Measurements from ENCODE around the gene LRBA. TPM values are rescaled to one million over a fixed set of nuclear protein-coding genes. Genes with fewer than 3 reads are reported as not detected.
"Not testable (repeated sequence)": the region's sequence is repeated elsewhere in the genome, so short reads cannot be mapped to it uniquely, and the experiment has no call there.

Gene LRBA, protein sequence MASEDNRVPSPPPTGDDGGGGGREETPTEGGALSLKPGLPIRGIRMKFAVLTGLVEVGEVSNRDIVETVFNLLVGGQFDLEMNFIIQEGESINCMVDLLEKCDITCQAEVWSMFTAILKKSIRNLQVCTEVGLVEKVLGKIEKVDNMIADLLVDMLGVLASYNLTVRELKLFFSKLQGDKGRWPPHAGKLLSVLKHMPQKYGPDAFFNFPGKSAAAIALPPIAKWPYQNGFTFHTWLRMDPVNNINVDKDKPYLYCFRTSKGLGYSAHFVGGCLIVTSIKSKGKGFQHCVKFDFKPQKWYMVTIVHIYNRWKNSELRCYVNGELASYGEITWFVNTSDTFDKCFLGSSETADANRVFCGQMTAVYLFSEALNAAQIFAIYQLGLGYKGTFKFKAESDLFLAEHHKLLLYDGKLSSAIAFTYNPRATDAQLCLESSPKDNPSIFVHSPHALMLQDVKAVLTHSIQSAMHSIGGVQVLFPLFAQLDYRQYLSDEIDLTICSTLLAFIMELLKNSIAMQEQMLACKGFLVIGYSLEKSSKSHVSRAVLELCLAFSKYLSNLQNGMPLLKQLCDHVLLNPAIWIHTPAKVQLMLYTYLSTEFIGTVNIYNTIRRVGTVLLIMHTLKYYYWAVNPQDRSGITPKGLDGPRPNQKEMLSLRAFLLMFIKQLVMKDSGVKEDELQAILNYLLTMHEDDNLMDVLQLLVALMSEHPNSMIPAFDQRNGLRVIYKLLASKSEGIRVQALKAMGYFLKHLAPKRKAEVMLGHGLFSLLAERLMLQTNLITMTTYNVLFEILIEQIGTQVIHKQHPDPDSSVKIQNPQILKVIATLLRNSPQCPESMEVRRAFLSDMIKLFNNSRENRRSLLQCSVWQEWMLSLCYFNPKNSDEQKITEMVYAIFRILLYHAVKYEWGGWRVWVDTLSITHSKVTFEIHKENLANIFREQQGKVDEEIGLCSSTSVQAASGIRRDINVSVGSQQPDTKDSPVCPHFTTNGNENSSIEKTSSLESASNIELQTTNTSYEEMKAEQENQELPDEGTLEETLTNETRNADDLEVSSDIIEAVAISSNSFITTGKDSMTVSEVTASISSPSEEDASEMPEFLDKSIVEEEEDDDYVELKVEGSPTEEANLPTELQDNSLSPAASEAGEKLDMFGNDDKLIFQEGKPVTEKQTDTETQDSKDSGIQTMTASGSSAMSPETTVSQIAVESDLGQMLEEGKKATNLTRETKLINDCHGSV (N-terminal part only)
- 25.9 and 27.4 TPM in 2 replicates for total RNA-seq (2014; rRNA removed; shearing (Covaris generic))

DNA sequence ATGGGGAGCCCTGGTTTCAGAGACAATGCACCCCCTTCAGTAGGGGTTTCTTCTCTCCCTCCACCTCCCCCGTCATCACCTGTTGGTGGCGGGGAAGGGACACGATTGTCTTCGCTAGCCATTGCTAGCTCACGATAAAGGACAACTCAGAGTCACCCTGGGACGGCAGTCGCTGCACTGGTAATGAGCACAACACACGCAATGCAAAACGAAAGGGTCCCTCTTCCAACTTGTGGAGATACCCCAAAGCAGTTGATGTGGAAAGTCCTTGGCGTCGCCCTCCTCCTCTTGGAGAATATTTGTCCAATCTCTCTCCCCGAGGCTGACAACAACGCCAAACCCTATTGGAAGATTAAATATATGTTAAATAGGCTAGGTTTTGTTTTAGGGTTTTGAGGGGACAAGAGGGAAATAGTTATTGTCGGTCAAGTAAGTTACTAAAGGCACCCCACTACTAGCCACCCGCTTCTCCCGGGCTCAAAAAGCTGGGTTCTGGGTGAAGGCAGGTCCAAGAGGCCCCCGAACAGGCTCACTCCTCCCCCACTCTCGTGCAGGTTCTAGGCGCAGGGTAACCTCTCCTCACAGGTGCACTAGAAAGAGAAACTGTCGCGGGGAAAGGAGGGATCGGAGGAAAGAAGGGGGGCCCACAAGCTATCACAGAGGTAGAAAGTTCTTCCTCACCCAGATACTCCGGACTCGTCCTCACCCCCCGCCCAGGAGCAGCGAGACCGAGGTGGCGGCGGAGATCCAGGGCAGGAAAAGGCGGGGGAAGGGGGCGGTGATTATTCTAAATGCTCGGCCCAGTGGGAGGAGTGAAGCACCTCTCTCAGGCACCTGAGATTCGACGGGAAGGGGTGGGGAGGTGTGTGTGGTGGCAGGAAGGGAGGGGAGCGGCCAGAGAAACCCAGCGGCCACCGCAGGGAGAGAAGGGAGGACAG lies at the start of gene LRBA:
Gene LRBA (minus strand): TSS at position 764 of the 938 bp plus-strand sequence. CDS start 642 bp downstream, at position 122.
- peak; percentile 68 for DNase-seq (ENCODE audit: low spot score)

DNA sequence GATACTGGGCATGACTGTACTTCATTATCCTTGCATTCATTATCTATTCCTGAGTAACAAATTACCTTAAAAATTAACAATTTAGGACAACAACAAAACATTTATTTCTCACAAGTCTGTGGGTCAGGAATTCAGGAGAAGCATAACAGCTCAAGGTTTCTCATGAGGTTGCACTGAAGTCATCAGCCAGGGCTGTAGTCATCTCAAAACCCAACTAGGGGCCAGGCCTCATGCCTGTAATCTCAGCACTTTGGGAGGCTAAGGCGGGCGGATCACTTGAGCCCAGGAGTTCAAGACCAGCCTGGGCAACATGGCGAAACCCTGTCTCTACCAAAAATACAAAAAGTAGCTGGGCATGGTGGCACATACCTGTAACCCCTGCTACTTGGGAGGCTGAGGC lies 48.1 kb upstream of the LRBA start:
- DNase-seq (ENCODE audit: low spot score): not testable (repeated sequence)

DNA sequence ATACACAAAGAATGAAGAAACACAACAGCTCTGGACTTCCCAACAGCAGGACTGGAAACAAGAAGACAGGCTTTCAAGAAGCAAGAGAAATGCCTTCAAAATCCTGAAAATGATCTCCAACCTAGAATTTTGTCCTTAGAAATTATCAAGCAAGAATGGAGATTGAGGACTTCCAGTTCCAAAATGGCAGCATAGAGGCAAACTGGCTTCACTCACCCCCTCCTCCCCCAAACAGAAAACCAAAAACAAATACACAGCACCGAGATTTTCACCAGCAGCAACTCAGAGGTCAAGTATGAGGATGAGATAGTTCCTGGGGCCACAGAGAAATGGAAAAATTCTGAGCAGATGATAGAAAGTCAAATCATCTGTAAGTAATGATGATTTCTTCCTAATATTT lies 40.5 kb upstream of the LRBA start:
- DNase-seq (ENCODE audit: low spot score): no peak

DNA sequence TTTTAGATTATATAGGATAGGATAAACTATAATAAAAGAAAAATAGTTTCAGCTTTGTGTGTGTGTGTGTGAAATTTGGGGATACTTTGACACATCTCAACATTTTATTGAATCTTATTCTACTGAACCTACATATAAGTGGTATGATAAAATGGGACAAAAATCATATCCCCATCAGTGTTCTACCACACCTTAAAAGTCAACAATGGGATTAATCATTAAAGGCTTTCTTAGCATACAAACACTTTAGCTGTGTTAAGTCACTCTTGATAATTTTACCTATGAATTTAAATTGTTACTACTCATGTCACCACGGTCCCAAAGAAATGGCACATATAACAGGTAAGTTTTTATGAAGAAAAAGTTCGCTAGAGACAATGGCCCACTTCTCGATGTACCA lies 37.7 kb upstream of the LRBA start:
- no peak for DNase-seq (ENCODE audit: low spot score)

DNA sequence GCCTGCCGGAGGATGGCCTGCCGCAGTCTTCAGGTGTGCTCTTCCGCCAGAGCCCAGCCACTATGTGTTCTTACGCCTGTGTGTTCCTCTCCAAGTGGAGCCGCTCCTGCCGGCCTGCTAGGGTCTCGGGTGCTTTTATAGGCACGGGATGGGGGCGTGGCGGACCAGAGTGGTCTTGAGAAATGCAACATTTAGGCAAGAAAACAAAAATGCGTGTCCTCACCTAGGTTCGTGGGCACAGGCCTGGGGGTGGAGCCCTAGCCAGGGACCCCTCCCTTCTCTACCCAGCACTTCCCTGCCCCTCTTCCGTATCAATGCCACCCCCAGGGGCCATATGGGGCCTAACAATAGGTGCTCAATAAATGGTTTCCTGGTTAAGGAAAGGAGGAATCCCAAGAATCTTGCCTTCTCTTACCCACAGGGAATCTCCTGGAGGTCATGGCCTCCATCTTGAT lies 34.4 kb upstream of the LRBA start:
- DNase-seq (ENCODE audit: low spot score): no peak

DNA sequence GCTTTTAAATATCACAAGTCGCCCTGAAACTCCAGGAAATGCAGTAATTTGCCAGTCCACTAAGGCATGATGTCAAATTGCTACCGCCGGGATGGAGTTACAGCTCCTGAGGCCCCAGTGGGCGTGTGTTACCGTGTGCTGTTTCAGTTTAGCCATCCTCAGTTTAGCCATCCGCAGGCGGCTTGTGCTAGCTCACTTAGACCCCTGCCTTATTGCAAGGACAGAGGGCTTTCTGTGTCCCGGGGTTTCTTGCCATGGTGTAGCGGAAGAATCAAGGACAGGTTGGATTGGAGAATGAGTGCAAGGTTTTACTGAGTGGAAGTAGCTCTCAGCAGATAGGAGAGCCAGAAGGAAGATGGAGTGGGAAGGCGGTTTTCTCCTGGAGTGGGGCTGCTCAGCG lies 33.8 kb upstream of the LRBA start:
- no peak for DNase-seq (ENCODE audit: low spot score)

DNA sequence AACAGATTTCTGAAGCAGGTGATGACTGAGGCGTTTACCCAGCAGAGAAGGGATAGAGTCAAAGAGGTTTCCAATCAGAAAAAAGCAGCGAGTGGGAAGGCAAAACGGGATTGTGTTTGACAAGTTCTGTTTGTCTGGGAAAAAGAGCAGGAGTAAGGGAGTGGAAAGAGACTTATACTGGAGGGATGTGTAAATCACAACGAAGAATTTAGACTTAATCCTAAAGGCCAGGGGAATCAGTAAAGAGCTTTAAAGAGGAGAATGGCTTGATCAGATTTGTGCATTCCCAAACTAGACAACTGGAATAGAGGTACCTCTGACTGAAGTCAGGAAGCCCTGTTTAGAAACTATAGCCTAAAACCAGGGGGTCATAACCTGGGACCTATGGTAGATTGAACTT lies 31.5 kb upstream of the LRBA start:
- no peak for DNase-seq (ENCODE audit: low spot score)

DNA sequence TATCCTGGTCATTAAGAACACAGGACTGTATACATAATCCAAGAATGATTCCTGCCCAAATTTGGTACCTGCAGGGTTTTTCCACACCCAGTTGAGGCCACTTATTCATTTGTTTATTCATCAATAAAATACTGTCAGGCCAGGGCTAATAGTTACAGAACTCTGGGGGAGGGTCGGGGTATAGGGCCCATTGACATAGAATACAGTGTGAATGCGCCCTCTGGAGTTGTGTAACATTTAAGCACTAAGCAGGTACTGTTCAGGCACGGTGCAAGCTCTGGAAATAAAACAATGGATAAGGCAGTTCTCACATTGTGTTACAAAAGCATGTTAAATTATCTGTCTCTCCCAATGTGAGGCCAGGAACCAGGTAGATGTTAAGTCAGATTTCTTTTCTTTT lies 30.8 kb upstream of the LRBA start:
- no peak for DNase-seq (ENCODE audit: low spot score)

DNA sequence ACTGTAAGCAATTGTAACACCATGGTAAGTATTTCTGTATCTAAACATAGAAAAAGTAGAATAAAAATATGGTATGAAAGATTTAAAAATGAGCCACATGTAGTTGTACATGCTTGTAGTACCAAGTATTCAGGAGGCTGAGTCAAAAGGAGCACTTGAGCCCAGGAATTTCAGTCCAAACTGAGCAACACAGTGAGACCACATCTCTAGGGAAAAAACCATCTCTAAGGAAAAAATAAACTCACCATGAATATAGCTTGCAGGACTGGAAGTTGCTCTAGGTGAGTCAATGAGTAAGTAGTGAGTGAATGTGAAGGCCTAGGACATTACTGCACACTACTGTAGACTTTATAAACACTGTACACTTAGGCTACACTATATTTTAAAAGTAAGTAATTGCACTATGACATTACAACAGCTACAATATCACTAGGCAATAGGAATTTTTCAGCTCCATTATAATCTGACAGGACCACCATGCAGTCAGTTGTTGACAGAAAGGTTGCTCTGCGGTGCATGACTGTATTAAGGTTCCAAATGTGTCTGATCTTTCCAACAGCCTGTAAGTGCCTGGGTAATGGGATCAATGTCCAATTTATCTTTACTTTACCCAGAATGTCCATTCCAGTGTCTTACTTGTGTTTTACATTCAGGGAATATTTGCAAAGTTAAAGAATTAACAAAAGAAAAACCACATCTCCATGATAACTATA lies 28.9 kb upstream of the LRBA start:
- DNase-seq (ENCODE audit: low spot score): no peak

DNA sequence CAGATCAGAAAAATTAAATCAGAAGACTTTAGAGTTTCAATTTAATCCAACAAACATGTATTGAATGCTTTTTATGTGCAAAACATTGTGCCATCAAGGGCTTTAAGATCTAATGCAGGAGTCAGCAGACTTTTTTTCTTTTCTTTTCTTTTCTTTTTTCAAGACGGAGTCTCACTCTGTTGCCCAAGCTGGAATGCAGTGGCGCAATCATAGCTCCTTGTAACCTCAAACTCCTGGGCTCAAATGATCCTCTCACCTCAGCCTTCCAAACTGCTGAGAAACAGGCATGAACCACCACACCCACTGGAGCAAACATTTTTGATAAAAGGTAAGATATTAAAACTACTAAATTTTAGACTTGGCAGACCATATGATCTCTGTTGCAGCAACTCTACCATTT lies 24.6 kb upstream of the LRBA start:
- DNase-seq (ENCODE audit: low spot score): no peak

DNA sequence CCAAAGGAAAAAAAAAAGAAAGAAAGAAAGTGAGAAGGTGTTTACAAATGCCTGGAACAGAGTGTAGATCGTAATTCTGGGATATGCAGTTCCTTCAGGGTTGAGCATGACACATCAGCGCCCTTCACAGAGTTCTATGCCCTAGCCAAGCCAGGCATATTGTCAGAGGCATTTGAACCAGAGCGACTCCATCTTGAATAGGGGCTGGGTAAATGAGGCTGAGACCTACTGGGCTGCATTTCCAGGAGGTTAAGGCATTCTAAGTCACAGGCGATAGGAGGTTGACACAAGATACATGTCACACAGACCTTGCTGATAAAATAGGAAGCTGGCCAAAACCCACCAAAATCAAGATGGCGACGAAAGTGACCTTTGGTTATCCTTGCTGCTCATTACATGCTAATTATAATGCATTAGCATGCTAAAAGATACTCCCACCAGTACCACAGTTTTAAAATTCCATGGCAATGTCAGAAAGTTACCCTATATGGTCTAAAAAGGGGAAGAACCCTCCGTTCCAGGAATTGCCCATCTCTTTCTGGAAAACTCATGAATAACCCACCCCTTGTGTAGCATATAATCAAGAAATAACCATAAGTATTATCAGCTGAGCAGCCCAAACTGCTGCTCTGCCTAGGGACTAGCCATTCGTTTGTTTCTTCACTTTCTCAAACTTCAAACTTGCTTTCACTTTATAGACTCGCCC lies 23.5 kb upstream of the LRBA start:
- DNase-seq (ENCODE audit: low spot score): no peak

DNA sequence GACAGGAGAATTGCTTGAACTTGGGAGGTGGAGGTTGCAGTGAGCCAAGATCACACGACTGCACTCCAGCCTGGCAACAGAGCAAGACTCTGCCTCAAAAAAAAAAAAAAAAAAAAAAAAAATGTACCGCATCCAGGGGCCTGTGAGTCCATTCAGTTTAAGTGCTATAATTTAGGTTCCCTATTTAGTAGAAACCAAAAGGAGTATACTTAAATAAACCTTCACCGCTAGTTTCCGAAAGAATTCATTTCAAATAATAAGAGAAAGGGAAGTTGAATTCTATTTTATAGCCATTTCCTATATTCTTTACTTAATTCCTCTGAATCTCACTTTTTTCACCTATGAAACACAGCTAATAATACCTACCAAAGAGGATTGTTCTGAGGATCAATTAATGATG lies 20.8 kb upstream of the LRBA start:
- no peak for DNase-seq (ENCODE audit: low spot score)

DNA sequence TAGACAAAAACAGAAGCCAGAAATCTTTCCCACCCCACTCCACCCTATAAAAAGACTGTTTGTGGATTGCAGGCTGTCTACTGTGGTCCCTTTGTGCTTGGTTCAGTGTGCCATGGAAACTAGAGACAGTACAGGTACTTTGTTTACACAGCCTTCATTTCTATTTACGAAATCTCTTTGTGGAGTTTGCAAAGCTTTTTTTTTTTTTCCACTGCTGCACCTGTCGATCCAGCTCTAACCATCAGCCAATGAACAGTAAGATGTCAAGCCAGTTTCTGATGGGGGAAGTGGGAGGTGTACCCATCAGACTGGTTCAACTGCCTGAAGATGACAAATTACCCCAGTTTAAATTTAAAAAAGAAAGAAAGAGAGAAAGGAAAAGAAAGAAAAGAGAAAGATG lies 20.2 kb upstream of the LRBA start:
- DNase-seq (ENCODE audit: low spot score): no peak

DNA sequence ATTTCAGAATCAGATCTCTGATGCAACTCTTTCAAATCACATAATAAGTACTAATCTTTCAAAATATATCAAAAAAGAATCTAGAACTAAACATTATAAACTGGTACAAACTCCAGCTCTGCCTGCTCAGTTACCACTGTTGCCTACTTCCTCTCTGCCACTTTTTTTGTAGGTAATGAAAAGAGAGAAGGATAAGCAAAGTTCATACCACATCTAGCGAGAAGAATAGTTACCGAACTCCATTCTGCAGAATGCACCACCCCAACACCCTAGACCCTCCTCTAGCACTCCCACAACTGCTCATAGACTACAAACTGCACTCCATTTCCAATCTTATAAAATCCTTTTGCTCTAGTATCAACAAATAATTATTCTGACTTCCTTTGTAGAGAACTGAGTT lies 19.7 kb upstream of the LRBA start:
- no peak for DNase-seq (ENCODE audit: low spot score)

DNA sequence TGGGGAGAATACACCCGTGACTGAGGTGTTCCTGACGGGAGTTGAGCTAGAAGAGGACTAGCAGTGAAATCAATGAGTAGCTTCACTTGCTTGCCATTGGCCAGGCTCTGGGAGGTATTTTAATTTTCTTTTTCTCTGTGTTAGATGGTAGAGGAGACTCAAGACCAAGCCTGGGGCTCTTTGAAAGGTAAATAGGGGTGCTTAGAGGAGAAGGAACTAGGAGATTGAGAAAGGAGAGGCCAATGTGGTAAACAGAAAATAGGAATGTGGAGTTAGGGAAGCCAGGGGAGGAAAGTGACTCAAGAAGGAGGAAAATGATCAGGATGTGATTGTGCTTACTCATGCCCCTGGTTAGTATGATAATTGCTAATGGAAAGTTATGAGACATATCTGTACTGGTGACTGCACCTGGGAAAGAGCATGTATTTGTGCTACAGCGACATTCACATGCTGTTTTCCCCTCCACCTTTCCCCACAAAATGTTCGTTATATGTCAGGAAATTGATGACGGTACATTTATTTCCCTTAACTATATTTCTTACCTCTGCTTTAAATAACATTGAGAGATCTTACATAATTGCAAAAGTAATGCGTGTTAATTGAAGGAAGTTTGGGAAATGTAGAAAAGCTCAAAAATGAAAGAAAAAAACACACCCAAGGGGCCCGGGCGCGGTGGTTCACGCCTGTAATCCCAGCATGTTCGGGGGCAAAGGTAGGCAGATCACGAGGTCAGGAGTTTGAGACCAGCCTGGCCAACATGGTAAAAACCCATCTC lies 16.9 kb upstream of the LRBA start:
- DNase-seq (ENCODE audit: low spot score): peak; percentile 61

DNA sequence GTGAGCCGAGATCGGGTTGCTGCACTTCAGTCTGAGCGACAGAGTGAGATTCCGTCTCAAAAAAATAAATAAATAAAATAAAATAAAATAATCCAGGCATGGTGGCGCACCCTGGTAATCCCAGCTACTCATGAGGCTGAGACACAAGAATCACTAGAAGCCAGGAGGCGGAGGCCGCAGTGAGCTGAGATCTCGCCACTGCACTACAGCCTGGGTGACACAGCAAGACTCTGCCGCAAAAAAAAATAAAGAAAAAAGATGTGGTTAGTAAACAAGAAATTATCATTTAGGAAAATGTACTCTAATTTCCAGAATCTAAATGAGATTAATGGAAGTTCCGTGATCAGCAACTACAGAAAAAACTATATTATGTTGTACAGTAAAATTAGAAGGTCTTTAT lies 14.5 kb upstream of the LRBA start:
- no peak for DNase-seq (ENCODE audit: low spot score)

DNA sequence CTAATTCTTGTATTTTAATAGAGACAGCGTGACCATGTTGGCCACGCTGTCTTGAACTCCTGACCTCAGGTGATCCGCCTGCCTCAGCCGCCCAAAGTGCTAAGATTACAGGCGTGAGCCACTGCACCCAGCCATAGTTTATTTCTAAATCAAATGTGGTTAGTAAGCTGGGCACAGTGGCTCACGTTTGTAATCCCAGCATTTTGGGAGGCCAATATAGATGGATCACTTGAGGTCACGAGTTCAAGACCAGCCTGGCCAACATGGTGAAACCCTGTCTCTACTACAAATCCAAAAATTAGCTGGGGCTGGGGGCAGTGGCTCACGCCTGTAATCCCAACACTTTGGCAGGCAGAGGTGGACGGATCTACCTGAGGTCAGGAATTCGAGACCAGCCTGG lies 13.9 kb upstream of the LRBA start:
- not testable (repeated sequence) for DNase-seq (ENCODE audit: low spot score)

DNA sequence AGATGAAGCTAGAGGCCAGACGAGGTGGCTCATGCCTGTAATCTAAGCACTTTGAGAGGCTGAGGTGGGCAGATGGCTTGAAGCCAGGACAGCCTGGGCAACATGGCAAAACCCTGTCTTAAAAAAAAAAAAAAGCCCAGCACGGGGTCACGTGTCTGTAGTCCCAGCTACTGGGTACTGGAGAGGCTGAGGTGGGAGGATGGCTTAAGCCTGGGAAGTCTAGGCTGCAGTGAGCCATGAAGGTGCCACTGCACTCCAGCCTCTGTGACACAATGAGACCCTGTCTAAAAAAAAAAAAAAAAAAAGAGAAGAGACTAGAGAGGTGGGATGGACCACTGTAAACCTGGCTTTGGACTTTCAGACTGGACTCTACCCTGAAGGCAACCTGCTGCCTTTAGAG lies 10.7 kb upstream of the LRBA start:
- DNase-seq (ENCODE audit: low spot score): no peak

DNA sequence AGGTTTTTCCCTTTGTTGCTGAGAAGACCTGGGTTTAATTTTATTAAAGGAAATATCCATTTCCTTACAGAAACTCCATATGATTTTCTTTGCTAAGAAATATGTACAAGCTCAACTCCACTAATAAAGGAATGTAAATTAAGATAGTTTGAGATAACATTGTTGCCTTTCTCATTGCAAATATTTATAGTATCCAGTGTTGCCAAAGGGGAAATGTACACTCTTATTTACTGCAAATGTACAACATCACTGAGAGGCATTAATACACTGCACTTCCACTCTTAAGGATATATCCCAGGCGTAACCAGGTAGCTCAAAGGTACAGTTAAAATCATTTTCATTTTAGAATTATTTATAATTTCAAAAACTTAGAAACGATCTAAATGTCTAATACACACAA lies 7.5 kb upstream of the LRBA start:
- DNase-seq (ENCODE audit: low spot score): no peak

Measured in A172 (cell line).